Esophagus squamous epithelium (tissue), 5 donors: ENCODE data around the gene PAFAH2. TPM values are rescaled to one million over a fixed set of nuclear protein-coding genes. Genes with fewer than 3 reads are reported as not detected.

ENCODE experiments used
- DNase-seq: peaks from one replicate; lab custom pipeline; 2025; lab: John Stamatoyannopoulos, UW
- H3K27ac ChIP-seq, 4 donors: fragments of 200-600 bp; sonication (generic); one replicate each; pipeline ENCODE4 v1.5.1; 2016 to 2019; ENCODE audit warnings: mild to moderate bottlenecking in 1 of 4
- H3K27me3 ChIP-seq, 4 donors: fragments of 200-600 bp; sonication (generic); 1 replicate in 3 of 4; 2 replicates in 1 of 4; pipeline versions ENCODE4 v1.5.1 to v1.6.0; 2017 to 2021; ENCODE audit warnings: antibody characterized with exemption in 1 of 4
- H3K36me3 ChIP-seq, 3 donors: fragments of 200-600 bp; sonication (generic); one replicate each; pipeline ENCODE4 v1.5.1; 2016 to 2019
- H3K4me1 ChIP-seq, 3 donors: fragments of 200-600 bp; sonication (generic); one replicate each; pipeline ENCODE4 v1.5.1; 2017 to 2019
- H3K4me3 ChIP-seq, 4 donors: fragments of 200-600 bp; sonication (generic); 1 replicate in 3 of 4; 2 replicates in 1 of 4; pipeline ENCODE4 v1.5.1; 2016 to 2019; ENCODE audit warnings: mild to moderate bottlenecking in 2 of 4, moderate library complexity in 1 of 4
- H3K9me3 ChIP-seq, 3 donors: fragments of 200-600 bp; sonication (generic); one replicate each; pipeline ENCODE4 v1.5.1; 2016 to 2019
- POLR2A ChIP-seq, 4 donors: fragments of 450-650 bp; IDR thresholded peaks; one replicate each; pipeline ENCODE4 v1.6.1; 2017; ENCODE audit warnings: antibody characterized with exemption in 4 of 4, mild to moderate bottlenecking in 4 of 4, moderate library complexity in 3 of 4
- WGBS, 2 donors: methylation state at CpG; one replicate each; pipeline ENCODE4 v1.1.5; 2018; 5-methylcytosine and 5-hydroxymethylcytosine counted together
- intact Hi-C: fragments of 100-400 bp; cut with DNase I; formaldehyde crosslinking; loops from one replicate; pipeline ENCODE4 v1.15.0; 2022
- small RNA-seq, 4 donors: library from RNA; depleted of rRNA; stranded (forward); fragments of <200 nt; gene quantifications; one replicate each; pipeline ENCODE3, GENCODE V24; 2016
- total RNA-seq, 4 donors: library from RNA; depleted of rRNA; stranded (reverse); fragments of >200 nt; gene quantifications; one replicate each; pipeline ENCODE4 v1.1.0, GENCODE V29; 2016
- TF ChIP-seq, protein P1 (sequence below), 6 experiments: fragments of 450-650 bp in 4 of 6; fragments of 200-600 bp in 2 of 6; sonication (generic) in 2 of 6; IDR thresholded peaks; one replicate each; pipeline ENCODE4 v1.5.1; 2016 to 2019; ENCODE audit warnings: antibody characterized with exemption in 6 of 6, mild to moderate bottlenecking in 4 of 6, moderate library complexity in 4 of 6
- donor health status: DM: yes; HTN: yes; CAD: no.

PAFAH2 gene
- total RNA-seq, 4 donors from 2014 or later = 8.3 to 17.2 (median 11.7) TPM

DNA sequence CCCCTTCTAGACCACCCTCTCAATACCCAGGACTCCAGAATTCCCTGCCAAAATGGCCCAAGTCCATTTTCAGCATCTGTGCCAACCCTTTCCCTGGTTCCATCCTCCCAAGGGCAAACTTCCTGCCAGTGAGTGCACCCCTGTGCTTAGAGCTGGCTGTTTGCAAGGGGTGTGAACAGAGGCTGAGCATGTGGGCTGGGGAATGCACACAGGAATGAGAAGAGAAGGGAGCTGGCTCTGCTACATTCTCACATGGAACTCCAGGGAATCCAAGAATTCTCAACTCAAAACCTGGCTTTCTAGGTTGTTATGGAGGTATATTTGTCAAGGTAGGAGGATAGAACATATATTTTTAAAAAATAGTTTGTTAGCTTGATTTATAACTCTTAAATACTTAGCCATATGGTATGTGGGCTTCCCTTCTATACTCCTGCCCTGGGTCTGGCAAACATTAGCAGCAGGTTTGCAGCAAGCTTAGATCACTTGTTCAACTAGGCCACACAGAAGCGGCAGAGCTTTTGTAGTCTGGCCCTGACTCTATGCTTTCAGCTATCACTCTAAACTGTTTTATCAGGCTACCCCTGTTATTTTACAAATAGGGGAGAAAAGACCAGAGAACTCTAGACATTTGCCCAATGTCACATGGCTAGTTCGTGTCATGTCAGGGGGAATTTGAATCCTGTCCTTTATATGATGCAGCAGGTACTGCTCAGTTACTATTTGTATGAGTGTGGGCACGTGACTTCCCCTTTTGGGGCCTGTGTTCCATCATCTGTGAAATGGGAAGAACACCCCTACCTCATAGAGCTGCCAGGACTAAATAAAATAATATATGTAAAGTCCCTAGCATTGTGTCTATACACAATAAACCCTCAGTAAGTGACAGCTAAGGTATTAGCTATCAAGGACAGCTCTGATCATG is 83.5 kb downstream of the PAFAH2 start:
- 84% methylated on average over 3 of the region's 3 CpGs for WGBS, 2 donors
- intact Hi-C loops = no loop called here
- Histone ChIP-seq H3K27me3 (no peaks in the 10 kb centered on the region), H3K9me3 (no peaks in the 10 kb centered on the region), H3K36me3 (no peaks in the 10 kb centered on the region), H3K4me3 (no peak overlapping the region), H3K4me1 (no peaks in the 10 kb centered on the region), H3K27ac (no peak overlapping the region)
- TF ChIP-seq, protein P1, sequence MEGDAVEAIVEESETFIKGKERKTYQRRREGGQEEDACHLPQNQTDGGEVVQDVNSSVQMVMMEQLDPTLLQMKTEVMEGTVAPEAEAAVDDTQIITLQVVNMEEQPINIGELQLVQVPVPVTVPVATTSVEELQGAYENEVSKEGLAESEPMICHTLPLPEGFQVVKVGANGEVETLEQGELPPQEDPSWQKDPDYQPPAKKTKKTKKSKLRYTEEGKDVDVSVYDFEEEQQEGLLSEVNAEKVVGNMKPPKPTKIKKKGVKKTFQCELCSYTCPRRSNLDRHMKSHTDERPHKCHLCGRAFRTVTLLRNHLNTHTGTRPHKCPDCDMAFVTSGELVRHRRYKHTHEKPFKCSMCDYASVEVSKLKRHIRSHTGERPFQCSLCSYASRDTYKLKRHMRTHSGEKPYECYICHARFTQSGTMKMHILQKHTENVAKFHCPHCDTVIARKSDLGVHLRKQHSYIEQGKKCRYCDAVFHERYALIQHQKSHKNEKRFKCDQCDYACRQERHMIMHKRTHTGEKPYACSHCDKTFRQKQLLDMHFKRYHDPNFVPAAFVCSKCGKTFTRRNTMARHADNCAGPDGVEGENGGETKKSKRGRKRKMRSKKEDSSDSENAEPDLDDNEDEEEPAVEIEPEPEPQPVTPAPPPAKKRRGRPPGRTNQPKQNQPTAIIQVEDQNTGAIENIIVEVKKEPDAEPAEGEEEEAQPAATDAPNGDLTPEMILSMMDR (IDR thresholded peaks at IDR 0.05) = no peak
- TF ChIP-seq POLR2A (IDR thresholded peaks at IDR 0.05) = no peak
- no peak for DNase-seq

DNA sequence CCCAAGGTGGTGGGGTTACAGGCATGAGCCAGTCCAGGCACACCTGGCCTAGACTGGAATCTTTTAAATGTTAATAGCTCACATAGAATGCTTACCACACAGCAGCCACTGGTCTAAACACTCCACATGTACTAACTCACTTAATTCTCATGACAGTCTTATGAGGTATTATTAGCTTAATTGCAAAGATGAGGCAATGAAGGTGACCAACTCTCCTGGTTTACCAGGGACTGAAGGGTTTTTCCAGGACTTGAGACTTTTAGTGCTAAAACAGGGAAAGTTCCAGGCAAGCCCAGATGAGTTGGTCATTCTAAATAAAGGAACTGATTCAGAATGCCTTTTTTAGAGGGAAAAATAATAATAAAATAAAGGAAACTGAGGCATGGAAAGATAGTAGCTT is 84.7 kb downstream of the PAFAH2 start:
- Histone ChIP-seq H3K36me3 (no peaks in the 10 kb centered on the region), H3K9me3 (no peaks in the 10 kb centered on the region), H3K4me3 (no peak overlapping the region), H3K4me1 (no peaks in the 10 kb centered on the region), H3K27ac (no peak overlapping the region), H3K27me3 (no peaks in the 10 kb centered on the region)
- intact Hi-C loops = no loop called here
- TF ChIP-seq POLR2A (IDR thresholded peaks at IDR 0.05) = no peak
- TF ChIP-seq, protein P1 (IDR thresholded peaks at IDR 0.05) = no peak
- DNase-seq = no peak

DNA sequence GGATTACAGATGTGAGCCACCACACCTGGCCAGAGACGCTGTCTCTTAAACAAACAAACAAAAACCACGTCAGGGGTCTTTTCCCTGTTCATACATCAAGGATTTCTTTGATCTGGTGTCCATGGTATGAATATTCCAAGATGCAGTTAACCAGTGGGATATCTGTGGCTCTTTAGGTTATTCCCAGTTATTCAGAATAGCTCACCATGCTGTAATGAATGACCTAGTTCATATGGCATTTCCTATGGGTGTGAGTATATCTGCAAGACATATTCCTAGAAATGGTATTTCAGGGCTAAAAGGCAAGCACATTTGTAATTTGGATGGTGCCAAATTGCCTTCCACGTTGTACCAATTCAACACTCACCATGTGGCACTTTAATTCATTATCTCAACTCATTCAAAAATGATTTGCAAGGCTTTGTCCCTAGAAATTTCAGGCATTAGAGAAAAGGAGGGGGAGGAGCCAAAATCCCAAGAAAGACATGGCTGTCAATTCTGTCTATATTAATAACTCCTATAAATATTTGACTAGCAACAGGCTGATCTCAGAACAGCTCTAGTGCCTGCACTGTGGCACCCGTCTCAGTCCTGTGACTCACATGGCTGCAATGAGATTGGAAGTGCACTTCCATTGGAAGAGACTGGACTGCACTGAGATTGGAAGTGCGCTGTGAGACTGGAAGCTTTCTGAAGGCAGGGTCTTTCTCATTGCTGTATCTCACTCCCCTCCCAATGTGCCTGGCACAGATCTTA is 85.6 kb downstream of the PAFAH2 start:
- no peak for TF ChIP-seq POLR2A (IDR thresholded peaks at IDR 0.05)
- TF ChIP-seq, protein P1 (IDR thresholded peaks at IDR 0.05) = no peak
- Histone ChIP-seq H3K4me3 (no peak overlapping the region), H3K4me1 (no peaks in the 10 kb centered on the region), H3K36me3 (no peaks in the 10 kb centered on the region), H3K9me3 (no peaks in the 10 kb centered on the region), H3K27ac (no peak overlapping the region), H3K27me3 (no peaks in the 10 kb centered on the region)
- WGBS, 2 donors = 74 to 75% methylated on average over 5 of the region's 5 CpGs
- no peak for DNase-seq
- intact Hi-C loops = no loop called here

DNA sequence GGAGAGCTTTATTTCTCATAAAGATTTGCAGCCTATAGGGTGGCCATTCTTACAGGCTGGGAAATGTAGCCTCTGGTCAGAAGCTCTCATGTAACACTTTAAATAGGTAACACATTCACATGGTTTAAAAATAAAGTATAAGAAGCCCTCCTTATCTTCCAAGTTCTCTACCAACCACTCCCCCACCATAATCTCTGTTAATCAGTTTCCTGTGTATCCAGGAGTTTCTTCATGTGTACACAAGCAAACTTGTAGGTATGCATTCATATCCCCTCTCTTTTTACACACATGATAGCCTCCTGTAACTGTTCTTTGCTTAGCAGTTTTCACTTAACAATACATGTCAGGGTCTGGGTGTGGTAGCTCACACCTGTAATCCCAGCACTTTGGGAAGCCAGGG is 86.7 kb downstream of the PAFAH2 start:
- H3K4me3 ChIP-seq = no peak overlapping the region
- H3K27ac ChIP-seq = no peak overlapping the region
- no peaks in the 10 kb centered on the region for H3K27me3 ChIP-seq
- no peaks in the 10 kb centered on the region for H3K9me3 ChIP-seq
- H3K4me1 ChIP-seq = peaks cover 3 to 9% (median 9%) of the 10 kb centered on the region in 3 donors
- no peaks in the 10 kb centered on the region for H3K36me3 ChIP-seq
- intact Hi-C loops = no loop called here
- no peak for DNase-seq
- TF ChIP-seq, protein P1 (IDR thresholded peaks at IDR 0.05) = no peak
- no peak for TF ChIP-seq POLR2A (IDR thresholded peaks at IDR 0.05)

Small RNA genes lying within 50 kb of the gene (small RNA-seq; reads per million reads assigned to genes)
- gene RF00283 (0 reads per million in 4 donors), gene RF00492 (0 reads per million in 4 donors), gene RNU6-110P (0 reads per million in 4 donors)

Other genes starting within 250 kb of the PAFAH2 start
- 10 to 100 TPM; 19.7 to 34.5 (median 24.5) TPM for gene SELENON, start 197.9 kb downstream of the PAFAH2 start, total RNA-seq
- 10 to 100 TPM; 24.4 to 53.8 (median 28.3) TPM for gene MTFR1L, start 178.1 kb downstream of the PAFAH2 start, total RNA-seq
- gene AUNIP, start 138.6 kb downstream of the PAFAH2 start, total RNA-seq = 1 to 10 TPM; 1.3 to 5.4 (median 2.5) TPM
- gene PAQR7, start 122.4 kb downstream of the PAFAH2 start, total RNA-seq = 10 to 100 TPM in 3 of 4 donors, 1 to 10 TPM in 1; 6.6 to 18.3 (median 12.1) TPM
- 10 to 100 TPM; 29.6 to 65.5 (median 42.7) TPM for gene STMN1, start 91.6 kb downstream of the PAFAH2 start, total RNA-seq
- not detected for gene EXTL1, start 23.7 kb upstream of the PAFAH2 start, total RNA-seq
- not detected for gene SLC30A2, start 48.1 kb upstream of the PAFAH2 start, total RNA-seq
- gene TRIM63, start 69.6 kb upstream of the PAFAH2 start, total RNA-seq = 1 to 10 TPM in 1 of 4 donors, under 1 TPM in 1, not detected in 2; 0.23 to 1.7 TPM
- 10 to 100 TPM in 2 of 4 donors, 1 to 10 TPM in 2; 5.6 to 14.0 (median 8.3) TPM for gene PDIK1L, start 113.8 kb upstream of the PAFAH2 start, total RNA-seq
- 1 to 10 TPM in 2 of 4 donors, under 1 TPM in 2; 0.23 to 5.1 (median 2.0) TPM for gene FAM110D, start 161.0 kb upstream of the PAFAH2 start, total RNA-seq
- not detected for gene C1orf232, start 170.9 kb upstream of the PAFAH2 start, total RNA-seq
- 10 to 100 TPM; 19.2 to 45.6 (median 24.7) TPM for gene ZNF593, start 171.8 kb upstream of the PAFAH2 start, total RNA-seq
- not detected for gene ZNF593OS, start 173.8 kb upstream of the PAFAH2 start, total RNA-seq
- gene CNKSR1, start 179.4 kb upstream of the PAFAH2 start, total RNA-seq = 10 to 100 TPM; 17.8 to 43.3 (median 25.9) TPM
- not detected for gene CATSPER4, start 192.5 kb upstream of the PAFAH2 start, total RNA-seq
- 10 to 100 TPM in 3 of 4 donors, 1 to 10 TPM in 1; 7.5 to 14.7 (median 12.5) TPM for gene CEP85, start 236.1 kb upstream of the PAFAH2 start, total RNA-seq